Measurements from ENCODE around the gene DPF3. TPM values are rescaled to one million over a fixed set of nuclear protein-coding genes. Genes with fewer than 3 reads are reported as not detected.

The DPF3 gene
- total RNA-seq, 6 experiments from 2014 or later = 1.2 to 5.7 (median 2.9) TPM

GRCh38 chr14:72680853-72681640 lies 212.9 kb downstream of the DPF3 start:
- H3K9me3 ChIP-seq = no peaks in the 10 kb centered on the region
- DNase-seq (no peak), ATAC-seq (no peak)
- H3K27ac ChIP-seq = no peak overlapping the region
- intact Hi-C loops (cut with DNase I) = no loop called here
- no peaks in the 10 kb centered on the region for H3K36me3 ChIP-seq
- H3K27me3 ChIP-seq = no peaks in the 10 kb centered on the region
- TF ChIP-seq POLR2A (IDR thresholded peaks at IDR 0.05) = no peak
- TF ChIP-seq CTCF (IDR thresholded peaks at IDR 0.05) = no peak
- WGBS (ENCODE audit: insufficient coverage, low coverage, low lambda C conversion rate, missing lambda C conversion rate) = 94% methylated on average over 6 of the region's 7 CpGs
- no peaks in the 10 kb centered on the region for H3K4me1 ChIP-seq
- H3K4me3 ChIP-seq = no peak overlapping the region

- DNase-seq = no peak
- intact Hi-C loops (cut with DNase I) = no loop called here
- no peaks in the 10 kb centered on the region for H3K27me3 ChIP-seq
- no peaks in the 10 kb centered on the region for H3K9me3 ChIP-seq
- H3K27ac ChIP-seq = no peak overlapping the region
- no peaks in the 10 kb centered on the region for H3K4me1 ChIP-seq
- TF ChIP-seq POLR2A (IDR thresholded peaks at IDR 0.05) (no peak), CTCF (IDR thresholded peaks at IDR 0.05) (no peak)
- no peak for ATAC-seq
- WGBS (ENCODE audit: insufficient coverage, low coverage, low lambda C conversion rate, missing lambda C conversion rate) = 87% methylated on average over 17 of the region's 27 CpGs
- H3K36me3 ChIP-seq = no peaks in the 10 kb centered on the region
- no peak overlapping the region for H3K4me3 ChIP-seq
Measured at GRCh38 chr14:72679536-72680151, 214.3 kb downstream of the DPF3 start.

- intact Hi-C loops (cut with DNase I) = no loop called here
- no peak for TF ChIP-seq POLR2A (IDR thresholded peaks at IDR 0.05)
- no peak for TF ChIP-seq CTCF (IDR thresholded peaks at IDR 0.05)
- H3K27ac ChIP-seq = no peak overlapping the region
- no peaks in the 10 kb centered on the region for H3K4me1 ChIP-seq
- ATAC-seq (no peak), DNase-seq (no peak)
- H3K9me3 ChIP-seq = no peaks in the 10 kb centered on the region
- WGBS (ENCODE audit: insufficient coverage, low coverage, low lambda C conversion rate, missing lambda C conversion rate) = 84% methylated on average over 5 of the region's 14 CpGs
- H3K4me3 ChIP-seq = no peak overlapping the region
- H3K27me3 ChIP-seq = no peaks in the 10 kb centered on the region
- H3K36me3 ChIP-seq = no peaks in the 10 kb centered on the region
Measured at GRCh38 chr14:72679141-72679535, 214.8 kb downstream of the DPF3 start.

GRCh38 chr14:72678356-72678755 lies 215.5 kb downstream of the DPF3 start:
- Histone ChIP-seq H3K36me3 (no peaks in the 10 kb centered on the region), H3K27ac (no peak overlapping the region), H3K4me3 (no peak overlapping the region), H3K27me3 (no peaks in the 10 kb centered on the region), H3K4me1 (no peaks in the 10 kb centered on the region), H3K9me3 (no peaks in the 10 kb centered on the region)
- TF ChIP-seq POLR2A (IDR thresholded peaks at IDR 0.05) (no peak), CTCF (IDR thresholded peaks at IDR 0.05) (no peak)
- ATAC-seq (no peak), DNase-seq (no peak)
- intact Hi-C loops (cut with DNase I) = no loop called here
- WGBS (ENCODE audit: insufficient coverage, low coverage, low lambda C conversion rate, missing lambda C conversion rate) = 90% methylated on average over 5 of the region's 5 CpGs

Measured in right lobe of liver (tissue), 6 donors.